Measurements from ENCODE around the gene KAZN.

Gene KAZN

DNA sequence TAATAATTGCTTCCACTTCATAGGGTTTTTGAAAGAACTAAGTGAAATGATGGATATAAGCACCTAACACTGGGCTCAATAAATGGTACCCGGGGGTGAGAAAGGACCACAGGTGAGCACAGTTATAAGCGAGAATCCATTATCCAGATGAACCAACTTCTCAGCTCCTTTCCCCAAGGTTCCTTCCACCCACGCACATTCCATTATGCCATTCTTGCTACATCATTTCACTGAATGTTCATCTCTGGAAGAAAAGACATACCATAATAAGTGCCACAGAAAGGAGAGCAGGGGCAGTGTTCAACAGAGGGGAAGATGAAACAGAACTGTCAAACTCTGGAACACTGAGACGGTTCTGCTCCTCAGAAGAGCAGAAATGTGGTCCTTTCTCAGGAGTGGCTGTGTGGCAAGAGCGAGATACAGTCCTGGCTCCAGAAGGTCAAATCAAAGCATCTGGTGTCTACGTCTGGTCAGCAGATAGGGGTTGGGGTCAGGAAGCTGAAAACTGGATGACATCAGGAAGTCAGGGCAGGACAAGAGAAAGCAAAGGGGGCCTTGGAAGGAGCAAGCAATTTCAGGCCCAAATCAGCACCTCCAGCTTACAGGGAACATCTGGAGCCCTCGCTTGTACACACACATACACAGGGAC lies 299.6 kb downstream of the KAZN start:
- DNase-seq, result no peak

DNA sequence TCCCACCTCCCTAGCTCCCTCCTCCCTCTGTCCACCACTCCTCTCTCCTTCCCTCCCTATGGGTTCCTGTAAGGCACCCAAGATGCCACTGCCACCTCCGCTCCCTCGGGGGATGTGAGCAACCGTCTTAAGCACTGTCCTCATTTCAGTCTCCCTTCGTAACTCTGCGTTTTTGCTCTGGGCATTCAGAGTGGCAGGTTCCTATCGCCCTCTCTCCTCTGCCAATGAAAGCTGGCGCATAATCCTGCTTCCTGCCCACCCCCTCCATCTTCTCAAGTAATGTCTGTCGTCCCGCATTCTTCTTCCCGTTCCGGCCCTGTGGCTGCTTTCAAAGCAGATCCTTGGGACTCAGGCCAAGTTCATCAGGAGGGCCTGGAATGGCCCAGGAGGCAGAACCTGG lies 301.2 kb downstream of the KAZN start:
- DNase-seq, result no peak

DNA sequence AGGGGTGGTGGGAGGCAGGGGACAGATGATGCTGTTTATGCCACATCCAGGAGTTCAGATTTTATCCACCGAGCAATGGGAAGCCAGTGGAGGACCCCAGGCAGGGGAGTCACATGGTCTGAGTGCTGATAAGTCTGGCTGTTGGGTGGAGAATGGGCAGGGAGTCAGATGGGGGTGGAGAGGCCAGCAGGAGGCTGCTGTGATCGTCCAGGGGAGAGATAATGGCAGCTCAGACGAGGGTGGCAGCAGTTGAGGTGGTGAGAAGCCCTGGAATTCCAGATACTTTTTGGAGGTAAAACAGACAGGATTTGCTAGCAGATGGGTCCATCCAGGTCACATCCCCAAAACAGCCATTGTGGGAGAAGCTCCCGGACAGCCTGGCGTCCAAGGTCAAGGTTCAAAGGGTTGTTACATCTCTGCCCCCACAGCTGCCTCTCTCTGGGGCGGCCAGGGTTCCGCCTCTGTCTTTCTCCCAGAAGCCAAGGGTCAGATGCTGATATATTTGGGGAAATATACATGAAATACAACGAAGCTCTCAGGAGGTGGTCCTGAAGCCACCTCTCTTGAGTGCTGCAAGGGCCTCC lies 303.0 kb downstream of the KAZN start:
- no peak for DNase-seq

DNA sequence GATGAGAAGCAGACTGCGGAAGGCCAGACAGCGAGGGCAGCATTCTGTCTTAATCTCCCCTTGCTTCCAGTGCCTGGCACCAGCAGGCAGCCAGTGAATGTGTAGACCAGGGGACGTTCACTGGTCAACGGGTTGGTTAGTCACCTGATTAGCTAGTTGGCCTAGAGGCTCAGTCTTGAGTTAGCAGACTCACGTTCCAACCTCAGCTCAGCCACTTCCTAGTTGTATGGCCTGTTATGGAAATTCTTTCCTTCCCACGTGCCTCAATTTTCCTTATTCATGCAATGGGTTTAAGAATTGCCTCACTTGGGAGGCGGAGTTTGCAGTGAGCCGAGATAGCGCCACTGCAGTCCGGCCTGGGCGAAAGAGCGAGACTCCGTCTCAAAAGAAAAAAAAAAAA lies 305.4 kb downstream of the KAZN start:
- no peak for DNase-seq

DNA sequence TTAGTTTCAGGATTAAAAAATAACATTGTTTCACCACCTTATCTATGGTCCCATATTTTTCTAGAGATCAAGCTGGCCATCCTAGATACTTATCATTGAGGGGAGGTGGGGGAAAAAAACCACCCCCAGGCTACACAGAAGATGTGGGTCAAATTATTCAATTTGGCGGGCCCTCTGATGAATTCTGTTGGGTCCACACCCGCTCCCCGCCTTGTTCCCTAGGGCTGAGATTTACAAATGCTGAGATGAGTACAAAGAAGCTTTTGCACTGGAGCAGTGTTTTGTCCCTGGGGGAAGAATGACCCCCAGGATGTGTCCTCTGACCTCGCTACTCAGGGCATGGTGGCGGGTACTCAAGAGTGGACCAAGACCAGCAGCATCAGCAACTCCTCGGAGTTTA lies 308.2 kb downstream of the KAZN start:
- DNase-seq, result no peak

DNA sequence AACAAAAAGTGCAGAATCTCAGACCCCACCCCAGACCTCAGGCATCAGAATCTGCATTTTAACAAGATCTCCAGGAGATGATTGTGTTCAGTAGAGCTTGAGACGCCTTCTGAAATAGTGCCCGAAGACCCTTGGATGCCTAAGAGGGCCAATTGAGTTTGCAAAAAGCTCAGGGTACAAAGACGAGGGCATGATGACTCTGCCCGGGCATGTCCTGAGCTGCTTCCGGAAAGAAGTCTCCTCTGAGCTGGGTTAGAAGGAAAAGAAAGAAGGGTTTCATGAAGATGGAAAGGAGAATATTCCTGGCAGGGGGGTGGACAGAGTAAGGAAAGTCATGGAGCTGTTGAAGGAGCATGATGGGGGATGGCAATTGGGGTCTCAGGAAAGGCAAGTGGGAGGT lies 308.9 kb downstream of the KAZN start:
- DNase-seq, result no peak

DNA sequence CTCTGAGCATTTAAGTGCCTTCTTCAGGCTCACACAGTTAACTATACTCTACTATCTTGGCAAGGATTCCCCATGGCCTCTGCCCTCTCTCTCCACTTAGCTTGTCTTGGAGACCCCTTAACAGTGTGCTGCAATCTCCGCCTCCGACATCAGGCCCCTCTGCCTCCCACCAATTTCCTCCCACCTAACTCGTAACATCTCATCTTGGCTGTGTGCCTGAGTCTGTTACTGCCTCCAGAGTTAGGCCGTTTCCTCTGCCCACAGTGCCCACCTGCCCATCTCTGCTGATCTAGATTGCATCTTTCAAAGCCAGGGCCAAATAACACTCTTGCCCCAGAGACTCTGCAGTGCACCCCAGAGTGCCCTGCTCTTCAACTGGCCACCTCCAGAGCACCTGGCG lies 310.8 kb downstream of the KAZN start:
- no peak for DNase-seq

DNA sequence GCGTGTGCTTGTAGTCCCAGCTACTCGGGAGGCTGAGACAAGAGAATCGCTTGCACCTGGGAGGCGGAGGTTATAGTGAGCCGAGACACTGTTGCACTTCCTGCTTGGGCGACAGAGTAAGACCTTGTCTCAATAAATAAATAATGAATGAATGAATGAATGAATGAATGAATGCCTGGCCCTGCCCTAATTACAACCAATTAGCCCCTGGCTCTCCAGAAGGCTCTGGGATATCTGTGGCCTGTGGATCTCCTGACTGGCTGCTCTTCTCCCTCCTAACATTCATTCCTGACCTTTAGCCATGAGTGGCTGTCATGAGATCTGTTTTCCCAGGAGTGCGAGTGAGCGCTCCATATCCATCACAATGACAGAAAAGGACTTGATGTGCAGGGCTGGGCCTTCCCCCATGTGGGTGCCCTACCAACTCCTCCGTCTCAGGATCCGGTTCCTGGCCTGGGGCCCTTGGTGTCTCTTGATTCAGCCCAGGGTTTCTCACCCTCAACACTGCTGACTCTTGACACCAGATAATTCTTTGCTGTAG lies 311.5 kb downstream of the KAZN start:
- no peak for DNase-seq

DNA sequence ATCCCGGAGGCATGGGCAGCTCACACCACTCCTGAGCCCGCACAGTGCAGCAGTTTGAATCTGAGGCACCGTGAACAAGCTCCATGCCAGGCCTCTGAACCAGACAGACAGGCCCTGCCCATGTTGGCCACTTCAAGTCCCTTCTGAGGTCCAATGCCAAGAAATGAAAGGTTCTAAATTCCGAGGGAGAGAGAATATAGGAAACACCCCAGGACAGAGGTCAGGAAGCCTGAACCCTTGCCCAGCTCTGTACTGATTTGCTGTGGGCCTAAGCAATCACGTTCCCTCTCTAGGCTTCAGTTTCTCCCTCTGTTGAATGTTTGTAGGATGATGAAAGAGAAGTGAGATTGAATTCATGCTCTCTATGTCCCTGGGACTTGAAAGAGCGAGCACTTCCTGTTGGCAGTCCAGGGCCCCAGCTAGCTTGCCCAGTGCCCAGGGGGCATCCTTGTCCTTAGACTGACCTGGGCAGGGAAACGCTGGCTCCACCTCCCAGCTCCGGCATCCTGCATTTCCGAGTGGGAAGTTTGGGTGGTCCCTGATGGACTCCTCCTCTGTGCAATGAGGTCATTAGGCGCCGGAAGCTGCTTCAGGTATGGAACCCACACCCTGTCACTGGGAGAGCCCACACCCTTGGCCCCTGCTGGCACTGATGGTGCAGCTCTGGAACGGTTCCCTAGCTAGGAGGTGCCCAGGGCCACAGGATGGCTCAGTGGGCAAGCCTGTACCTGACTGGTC lies 312.7 kb downstream of the KAZN start:
- DNase-seq, result no peak

DNA sequence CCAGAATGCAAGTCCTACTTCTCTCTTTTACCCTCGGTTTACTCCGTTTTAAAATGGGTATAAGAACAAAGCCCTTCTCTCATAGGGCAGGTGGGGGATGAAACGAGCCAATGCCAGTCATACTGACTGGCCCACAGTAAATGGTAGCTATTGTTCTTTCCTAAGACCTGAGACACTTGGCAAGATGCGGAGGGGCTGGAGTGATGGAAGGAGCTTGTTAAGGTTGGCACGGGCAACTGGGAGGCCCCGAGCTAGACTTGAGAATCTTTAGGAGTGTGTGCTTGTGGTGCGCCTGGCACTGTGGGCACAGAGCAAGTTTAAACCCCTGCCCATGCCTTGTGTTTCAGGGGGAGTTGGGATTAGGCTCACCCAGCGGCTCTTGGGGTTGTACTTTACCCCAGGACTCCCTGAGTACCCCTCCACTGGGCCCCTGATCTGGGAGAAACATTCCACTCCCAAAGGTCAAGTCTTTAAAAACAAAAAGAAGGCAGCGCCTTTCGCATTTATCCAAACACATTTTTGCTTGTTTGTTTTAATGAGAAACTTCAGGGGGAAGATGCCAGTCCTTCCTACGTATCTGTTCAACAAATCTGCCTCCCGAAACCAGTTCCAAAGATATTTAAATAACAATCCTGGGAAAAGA lies 314.5 kb downstream of the KAZN start:
- DNase-seq, result no peak

DNA sequence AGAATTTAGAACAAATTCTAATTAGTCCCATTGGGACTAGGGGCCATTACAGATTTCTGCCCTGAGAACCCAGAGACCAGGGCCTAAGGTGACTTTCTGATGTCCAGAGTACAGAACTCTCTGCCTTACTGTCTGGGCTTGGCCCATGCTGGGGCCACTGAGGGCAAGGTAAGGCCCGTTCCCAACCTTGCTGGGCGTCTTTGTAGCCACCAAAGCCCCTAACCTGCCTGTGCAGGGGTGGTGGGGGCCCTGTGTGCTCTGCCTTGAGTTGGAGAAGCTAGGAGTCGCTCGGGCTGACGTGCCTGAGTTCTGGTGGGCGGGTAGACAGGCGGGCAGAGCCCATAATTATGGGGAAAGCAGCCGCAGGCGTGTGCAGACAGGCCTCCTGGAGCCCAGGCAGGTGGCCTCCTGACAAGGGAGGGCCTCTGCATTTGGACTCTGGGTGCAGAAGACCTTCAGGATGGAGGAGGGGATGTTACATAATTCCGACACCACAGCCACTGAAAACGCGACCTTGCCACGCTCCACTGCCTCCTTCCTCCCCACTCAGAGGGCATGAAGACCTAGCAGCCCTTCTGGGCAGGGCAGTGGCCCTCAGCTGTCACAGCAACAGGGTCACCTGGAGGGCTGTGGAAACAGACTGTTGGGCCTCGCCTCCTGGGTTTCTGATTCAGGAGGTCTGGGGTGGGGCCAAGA lies 315.1 kb downstream of the KAZN start:
- DNase-seq, result peak; percentile 62

DNA sequence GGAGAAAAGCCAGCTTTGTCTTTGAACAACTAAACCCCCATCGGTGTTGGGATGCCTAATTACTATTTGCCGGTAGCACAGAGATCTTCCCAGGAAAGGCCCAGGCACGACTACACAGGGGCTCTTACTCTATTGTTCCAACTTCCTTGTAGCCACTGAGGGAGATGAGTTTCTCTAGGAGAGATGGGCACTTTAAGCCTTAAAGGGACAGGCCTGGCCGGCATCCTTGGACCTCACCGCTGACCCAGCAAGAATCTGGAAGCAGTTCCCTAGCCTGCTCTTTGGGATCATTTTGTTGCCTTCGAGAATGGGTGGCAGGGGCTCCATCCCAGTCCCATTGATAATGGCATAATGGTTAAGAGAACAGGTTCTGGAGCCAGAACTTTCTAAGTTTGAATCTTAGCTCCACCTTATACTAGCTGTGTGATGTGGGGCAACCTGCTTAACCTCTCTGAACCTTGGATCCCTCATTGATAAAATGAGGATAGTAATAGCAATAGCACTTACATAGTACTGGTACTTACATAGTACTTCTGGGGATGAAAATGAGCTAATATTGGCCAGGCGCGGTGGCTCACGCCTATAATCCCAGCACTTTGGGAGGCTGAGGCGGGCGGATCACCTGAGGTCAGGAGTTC lies 316.0 kb downstream of the KAZN start:
- DNase-seq, result no peak

DNA sequence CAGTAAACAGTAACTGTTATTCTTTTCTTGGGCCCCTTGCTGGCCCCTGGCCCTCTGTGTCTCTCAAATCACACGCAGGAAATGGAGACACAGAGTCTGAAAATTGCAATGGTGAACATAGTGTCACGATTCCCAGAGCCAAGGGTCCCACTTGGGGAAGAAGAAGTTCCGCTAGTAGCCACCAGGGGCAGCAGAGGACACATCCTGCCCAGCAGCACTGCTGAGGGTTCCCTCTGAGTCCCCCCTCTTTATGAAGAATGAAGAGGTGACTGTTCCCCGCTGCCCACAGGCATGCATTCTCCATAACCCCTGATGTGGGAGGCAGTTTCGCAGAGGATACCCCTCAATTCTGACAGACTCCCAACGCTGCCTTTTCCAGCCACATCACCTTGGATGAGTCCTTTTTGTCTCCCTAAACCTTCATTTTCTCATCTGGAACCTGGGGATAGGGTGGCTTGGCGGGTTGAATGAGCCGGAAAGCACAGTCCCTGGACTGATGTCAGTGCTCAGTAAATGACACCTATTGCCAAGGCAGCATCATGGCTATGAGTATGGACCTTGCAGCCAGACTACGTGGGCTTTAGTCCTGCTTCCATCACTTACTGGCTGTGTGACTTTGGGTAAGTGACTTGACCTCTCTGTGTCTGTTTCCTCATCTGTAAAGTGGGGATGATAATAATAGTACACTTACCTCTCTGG lies 317.0 kb downstream of the KAZN start:
- peak; percentile 41 for DNase-seq

DNA sequence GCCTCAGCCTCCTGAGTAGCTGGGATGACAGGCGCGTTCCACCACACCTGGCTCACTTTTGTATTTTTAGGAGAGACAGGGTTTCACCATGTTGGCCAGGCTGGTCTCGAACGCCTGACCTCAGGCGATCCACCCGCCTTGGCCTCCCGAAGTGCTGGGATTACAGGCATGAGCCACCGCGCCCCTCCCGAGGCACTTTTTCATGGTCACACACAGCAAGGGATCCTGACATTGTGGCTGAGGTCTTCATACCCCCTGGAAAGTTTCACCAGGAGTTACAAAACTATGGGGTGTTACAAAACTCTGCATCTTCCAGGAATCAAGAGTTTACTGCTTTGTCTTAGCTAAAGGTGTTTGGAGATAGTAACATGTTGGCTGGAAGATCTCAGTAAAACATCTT lies 320.8 kb downstream of the KAZN start:
- no peak for DNase-seq

DNA sequence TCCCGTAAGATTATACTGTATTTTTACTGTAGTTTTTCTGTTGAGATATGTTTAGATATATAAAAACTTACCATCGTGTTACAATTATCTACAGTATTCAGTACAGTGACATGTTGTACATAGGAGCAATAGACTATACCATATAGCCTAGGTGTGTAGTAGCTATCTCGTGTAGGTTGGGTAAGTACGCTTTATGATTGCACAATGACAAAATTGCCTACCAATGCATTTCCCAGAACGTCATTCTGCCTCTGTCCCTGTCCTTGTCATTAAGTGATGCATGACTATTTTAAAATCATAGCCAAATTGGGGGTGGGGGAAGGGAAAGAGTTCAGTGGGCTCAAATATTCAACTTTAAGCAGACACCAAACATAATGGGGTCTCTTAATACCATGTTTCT lies 321.3 kb downstream of the KAZN start:
- DNase-seq, result no peak

DNA sequence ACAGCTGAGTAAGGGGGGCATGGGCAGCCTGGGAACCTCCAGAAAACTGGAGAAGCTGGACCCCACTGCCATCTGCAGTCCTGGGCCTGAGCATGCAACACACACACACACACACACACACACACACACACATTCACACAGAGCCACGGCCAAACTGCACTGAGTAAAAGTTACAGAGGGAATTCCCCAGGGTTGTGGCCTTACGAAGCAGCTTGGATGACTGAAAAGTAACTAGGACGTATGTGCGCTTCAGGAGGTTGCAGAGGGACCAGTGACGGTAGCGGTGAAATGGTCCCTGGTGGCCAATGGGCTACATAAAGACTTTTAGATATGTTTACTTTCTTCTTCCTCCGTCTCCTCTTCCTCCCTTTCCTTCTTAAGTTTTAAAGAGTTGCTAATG lies 322.6 kb downstream of the KAZN start:
- no peak for DNase-seq

DNA sequence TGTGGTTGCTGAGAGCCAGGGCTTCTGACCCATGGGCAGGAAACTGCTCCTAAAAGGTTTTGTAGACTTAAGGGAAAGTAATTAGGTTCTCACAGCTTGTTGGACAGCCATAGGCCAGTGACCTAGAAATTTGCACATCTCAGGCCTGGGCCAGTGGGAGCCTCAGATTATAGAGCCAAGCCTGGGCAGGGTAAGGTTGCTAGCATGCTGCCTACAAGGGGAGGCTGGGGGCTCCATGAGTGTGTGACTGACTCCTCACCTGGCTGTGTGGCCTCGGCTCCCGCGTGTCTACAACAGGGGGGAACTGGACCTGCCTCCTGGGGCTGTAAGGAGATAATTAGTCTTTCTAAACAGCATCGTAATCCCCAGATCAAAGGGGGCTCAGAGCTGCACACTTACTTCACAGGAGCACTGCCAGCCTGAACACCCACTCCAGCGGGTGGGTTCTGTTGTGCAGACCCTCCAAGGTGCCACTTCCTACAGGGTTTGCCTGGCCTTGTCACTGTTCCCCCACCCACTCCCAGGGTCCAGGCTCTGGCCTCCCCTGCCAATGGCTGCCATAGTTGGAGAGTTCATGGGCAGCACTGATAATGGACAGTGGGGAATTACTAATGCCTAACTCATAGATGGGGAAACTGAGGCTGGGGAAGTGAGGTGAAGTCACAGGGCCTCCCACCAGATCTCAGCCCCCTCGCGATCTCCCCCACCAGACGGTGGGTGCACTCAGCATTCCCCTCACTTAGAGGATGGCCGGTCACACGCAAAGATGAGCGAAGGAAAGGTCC lies 324.6 kb downstream of the KAZN start:
- DNase-seq, result no peak

DNA sequence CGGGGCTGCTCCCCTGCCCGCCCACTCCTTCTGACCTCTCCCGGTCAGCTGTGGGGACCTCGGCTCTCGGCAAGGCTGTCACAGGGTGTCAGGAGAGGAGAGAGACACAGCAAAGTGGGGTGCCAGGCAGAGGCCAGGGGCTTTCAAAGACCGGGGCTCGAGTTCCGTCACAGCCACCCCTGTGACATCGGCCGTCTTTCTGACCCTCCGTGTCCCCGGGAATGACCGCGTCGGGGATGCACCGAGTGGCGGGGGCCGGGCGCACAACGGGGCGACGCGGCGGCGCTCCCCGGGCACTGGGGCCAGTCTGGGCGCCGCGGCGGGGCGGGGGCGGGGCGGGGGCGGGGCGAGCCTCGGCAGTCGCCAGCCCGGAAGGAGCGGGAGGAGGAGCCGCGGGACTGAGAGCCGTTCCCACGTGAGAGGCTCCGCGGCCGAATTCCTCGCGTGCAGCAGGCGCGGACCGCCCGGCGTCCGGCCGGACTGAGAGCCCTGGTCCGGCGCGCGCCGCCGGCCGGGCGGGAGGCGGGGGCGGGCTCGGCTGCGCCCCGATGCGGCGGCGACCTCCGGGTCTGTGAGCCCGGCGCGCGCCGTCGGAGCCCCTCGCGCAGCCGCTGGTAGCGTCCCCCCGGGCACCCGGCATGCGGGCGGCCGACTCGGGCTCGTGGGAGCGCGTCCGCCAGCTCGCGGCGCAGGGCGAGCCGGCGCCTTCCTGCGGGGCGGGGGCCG lies 325.4 kb downstream of the KAZN start:
- no peak for DNase-seq

DNA sequence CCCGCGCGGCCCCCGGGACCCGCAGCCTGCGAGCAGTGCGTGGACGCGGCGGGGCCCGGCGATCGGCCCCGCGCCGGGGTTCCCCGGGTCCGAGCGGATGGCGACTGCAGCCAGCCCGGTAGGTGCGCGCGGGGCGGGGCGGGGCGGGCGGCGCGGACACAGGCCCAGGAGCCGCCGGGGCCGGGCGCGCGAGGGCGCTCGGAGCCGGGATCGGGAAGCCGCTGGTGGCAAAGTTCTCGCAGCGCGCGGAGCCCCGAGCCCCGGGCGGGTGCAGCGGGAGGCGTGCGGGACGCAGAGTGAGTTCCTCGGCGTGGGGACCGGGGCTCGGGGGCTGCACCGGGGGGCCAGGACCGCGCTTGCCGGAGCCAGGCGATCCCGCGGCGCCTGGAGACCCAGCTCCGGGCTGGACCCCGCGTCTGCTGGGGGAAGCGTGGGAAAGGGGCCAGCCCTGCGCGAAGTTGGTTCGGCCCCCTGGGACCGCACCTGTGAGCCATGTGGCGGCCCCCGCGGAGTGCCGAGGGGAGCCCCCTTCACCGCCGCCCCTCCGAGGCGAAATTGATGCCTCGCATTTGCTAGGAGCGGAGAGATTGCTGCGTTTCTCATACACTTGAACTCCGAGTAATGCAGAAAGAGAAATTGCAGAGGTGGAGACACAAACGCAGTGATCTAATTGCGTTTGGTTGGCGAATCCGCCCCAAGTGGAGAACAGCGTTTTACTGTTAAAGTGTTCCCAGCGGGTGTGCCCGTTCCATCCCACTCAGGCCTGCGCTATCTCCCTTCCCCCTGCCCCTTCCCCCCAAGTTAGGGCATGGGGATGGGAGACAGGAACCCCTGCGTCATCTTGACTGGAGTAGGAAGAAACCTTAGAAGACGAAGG lies 326.2 kb downstream of the KAZN start:
- no peak for DNase-seq
